Liver (tissue), 9 donors: ENCODE data around the gene LMBRD1. TPM values are rescaled to one million over a fixed set of nuclear protein-coding genes. Genes with fewer than 3 reads are reported as not detected.
A peak's percentile ranks its signal among the peaks of the same experiment; 100 is the strongest.
"Not testable (repeated sequence)": the region's sequence is repeated elsewhere in the genome, so short reads cannot be mapped to it uniquely, and the experiment has no call there.

Experiments used
- DNase-seq: peaks from one replicate; pipeline ENCODE4 v3.0.0-alpha.2; 2017; ENCODE audit warnings: low spot score
- H3K27ac ChIP-seq, 2 donors: one replicate each; pipeline ENCODE4 v1.7.0; 2013; ENCODE audit warnings: inconsistent platforms in 2 of 2, low read length in 2 of 2, control low read depth in 1 of 2, low read depth in 1 of 2, mild to moderate bottlenecking in 1 of 2
- H3K27me3 ChIP-seq, 4 donors: one replicate each; pipeline versions ENCODE4 v1.6.1 to v1.7.0; 2013; ENCODE audit warnings: low read length in 3 of 4, inconsistent platforms in 1 of 4, mild to moderate bottlenecking in 1 of 4, moderate library complexity in 1 of 4; ENCODE audit not compliant: control insufficient read depth in 4 of 4, insufficient read depth in 4 of 4
- H3K36me3 ChIP-seq, 4 donors: one replicate each; pipeline versions ENCODE4 v1.6.1 to v1.7.0; 2013; ENCODE audit warnings: low read length in 3 of 4, mild to moderate bottlenecking in 3 of 4, low read depth in 1 of 4, moderate library complexity in 1 of 4; ENCODE audit not compliant: control insufficient read depth in 4 of 4, insufficient read depth in 3 of 4
- H3K4me1 ChIP-seq, 4 donors: one replicate each; pipeline versions ENCODE4 v1.6.1 to v1.7.0; 2013; ENCODE audit warnings: low read length in 3 of 4, mild to moderate bottlenecking in 3 of 4, moderate library complexity in 1 of 4; ENCODE audit not compliant: control insufficient read depth in 4 of 4, insufficient read depth in 4 of 4
- H3K4me3 ChIP-seq, 3 donors: one replicate each; pipeline versions ENCODE4 v1.6.1 to v1.7.0; 2013; ENCODE audit warnings: low read length in 3 of 3, control low read depth in 1 of 3, low read depth in 1 of 3, mild to moderate bottlenecking in 1 of 3
- H3K9ac ChIP-seq, 2 donors: one replicate each; pipeline ENCODE4 v1.7.0; 2013; ENCODE audit warnings: low read length in 2 of 2, mild to moderate bottlenecking in 2 of 2, moderate library complexity in 2 of 2, control low read depth in 1 of 2, low read depth in 1 of 2
- H3K9me3 ChIP-seq, 4 donors: one replicate each; pipeline versions ENCODE4 v1.6.1 to v1.7.0; 2013; ENCODE audit warnings: low read length in 3 of 4; ENCODE audit not compliant: control insufficient read depth in 4 of 4
- CTCF ChIP-seq: fragments of 150-350 bp; IDR thresholded peaks from 2 replicates; pipeline ENCODE4 v1.5.1; 2017; ENCODE audit warnings: improper control_type of control experiment, low read depth, low read length; ENCODE audit not compliant: missing input control
- GABPA ChIP-seq, 2 donors: IDR thresholded peaks in 1 of 2; conservative IDR thresholded peaks in 1 of 2; 2 replicates each; pipeline ENCODE4 v1.6.1; 2016; ENCODE audit warnings: antibody characterized with exemption in 2 of 2, mild to moderate bottlenecking in 1 of 2, moderate library complexity in 1 of 2
- HNF4A ChIP-seq, 2 donors: conservative IDR thresholded peaks; 2 replicates each; pipeline ENCODE4 v1.6.1; 2016; ENCODE audit warnings: antibody characterized with exemption in 2 of 2, mild to moderate bottlenecking in 2 of 2
- HNF4G ChIP-seq: IDR thresholded peaks from 2 replicates; pipeline ENCODE4 v1.6.1; 2016; ENCODE audit warnings: antibody characterized with exemption
- JUND ChIP-seq, 2 donors: IDR thresholded peaks; 2 replicates each; pipeline ENCODE4 v1.6.1; 2016; ENCODE audit warnings: antibody characterized with exemption in 2 of 2
- MAX ChIP-seq: IDR thresholded peaks from 2 replicates; pipeline ENCODE4 v1.6.1; 2016; ENCODE audit warnings: antibody characterized with exemption
- NR2F2 ChIP-seq: IDR thresholded peaks from 2 replicates; pipeline ENCODE4 v1.6.1; 2016; ENCODE audit warnings: antibody characterized with exemption
- RAD21 ChIP-seq, 2 donors: IDR thresholded peaks; 2 replicates each; pipeline ENCODE4 v1.6.1; 2016; ENCODE audit warnings: antibody characterized with exemption in 2 of 2, mild to moderate bottlenecking in 2 of 2
- RXRA ChIP-seq, 2 donors: IDR thresholded peaks; 2 replicates each; pipeline ENCODE4 v1.6.1; 2017 to 2018; ENCODE audit warnings: antibody characterized with exemption in 2 of 2, mild to moderate bottlenecking in 1 of 2
- SP1 ChIP-seq: IDR thresholded peaks from 2 replicates; pipeline ENCODE4 v1.6.1; 2018; ENCODE audit warnings: antibody characterized with exemption, mild to moderate bottlenecking
- TAF1 ChIP-seq: conservative IDR thresholded peaks from 2 replicates; pipeline ENCODE4 v1.6.1; 2016; ENCODE audit warnings: antibody characterized with exemption, mild to moderate bottlenecking
- ZBTB33 ChIP-seq: IDR thresholded peaks from 2 replicates; pipeline ENCODE4 v1.6.1; 2016; ENCODE audit warnings: antibody characterized with exemption
- WGBS: extraction: QIAGEN DNeasy Blood & Tissue Kit; methylation state at CpG from one replicate; pipeline ENCODE4 v1.1.7; 2013; 5-methylcytosine and 5-hydroxymethylcytosine counted together
- polyA plus RNA-seq, 2 donors: library from polyadenylated mRNA; stranded (reverse) in 1 of 2; unstranded in 1 of 2; fragments of 200-250 nt in 1 of 2; fragments of >200 nt in 1 of 2; fragmentation: Nextera tagmentation in 1 of 2; extraction: Ambion mirVana in 1 of 2; gene quantifications; one replicate each; pipeline versions ENCODE4 v1.2.1 to v1.2.3, GENCODE V29; 2013 to 2015
- total RNA-seq, 2 donors: library from RNA; depleted of rRNA; stranded (reverse); fragments of >200 nt; gene quantifications; one replicate each; pipeline ENCODE4 v1.2.3, GENCODE V29; 2014
- donor health status: healthy.
- donor health status: healthy.
- donor health status: healthy.
- donor health status: healthy.
- donor health status: healthy.

Gene LMBRD1
- total and polyA plus RNA-seq, 4 donors, result 33.2 to 54.5 (median 43.3) TPM

- Histone ChIP-seq H3K4me3 (no peak overlapping the region), H3K4me1 (peaks cover 15 to 42% (median 37%) of the 10 kb centered on the region in 4 donors), H3K9ac (peak overlapping the region in 1 of 2 donors; percentile 24), H3K27ac (peak overlapping the region; percentile 77 to 89), H3K9me3 (no peaks in the 10 kb centered on the region), H3K36me3 (peaks cover 0 to 5% (median 2%) of the 10 kb centered on the region in 4 donors), H3K27me3 (no peaks in the 10 kb centered on the region)
- TF ChIP-seq MAX, result no peak
- no peak for DNase-seq
- WGBS, result 35% methylated on average over 2 of the region's 2 CpGs
Observed at GRCh38 chr6:69791065-69791471, 5.7 kb downstream of the LMBRD1 start.

- H3K9me3 ChIP-seq, result no peaks in the 10 kb centered on the region
- no peaks in the 10 kb centered on the region for H3K27me3 ChIP-seq
- peaks cover 18 to 47% (median 40%) of the 10 kb centered on the region in 4 donors for H3K4me1 ChIP-seq
- H3K4me3 ChIP-seq, result no peak overlapping the region
- TF ChIP-seq MAX (no peak), CTCF (no peak), RXRA (IDR thresholded peaks at IDR 0.05) (peak in 1 of 2 donors; percentile 14), TAF1 (no peak), NR2F2 (no peak), GABPA (IDR thresholded peaks at IDR 0.05 in 1 of 2, conservative IDR thresholded peaks at IDR 0.05 in 1 of 2) (no peak), HNF4A (conservative IDR thresholded peaks at IDR 0.05) (peak in 1 of 2 donors; percentile 25)
- WGBS, result 58% methylated on average over 2 of the region's 2 CpGs
- no peak for DNase-seq
- no peak overlapping the region for H3K9ac ChIP-seq
- H3K36me3 ChIP-seq, result peaks cover 0 to 5% (median 2%) of the 10 kb centered on the region in 4 donors
- peak overlapping the region; percentile 77 to 89 for H3K27ac ChIP-seq
Observed at GRCh38 chr6:69790629-69791028, 6.2 kb downstream of the LMBRD1 start.

GRCh38 chr6:69789578-69789977, 7.2 kb downstream of the LMBRD1 start:
- 79% methylated on average over 1 of the region's 1 CpG for WGBS
- DNase-seq, result no peak
- peaks cover 0 to 5% (median 2%) of the 10 kb centered on the region in 4 donors for H3K36me3 ChIP-seq
- no peak overlapping the region for H3K9ac ChIP-seq
- TF ChIP-seq CTCF, result no peak
- no peak for TF ChIP-seq SP1
- no peak for TF ChIP-seq ZBTB33
- no peak for TF ChIP-seq RXRA (IDR thresholded peaks at IDR 0.05)
- no peak for TF ChIP-seq HNF4G
- no peak for TF ChIP-seq RAD21 (IDR thresholded peaks at IDR 0.05)
- TF ChIP-seq JUND (IDR thresholded peaks at IDR 0.05), result no peak
- TF ChIP-seq MAX, result no peak
- no peak overlapping the region for H3K27ac ChIP-seq
- H3K4me3 ChIP-seq, result no peak overlapping the region
- no peaks in the 10 kb centered on the region for H3K27me3 ChIP-seq
- no peaks in the 10 kb centered on the region for H3K9me3 ChIP-seq
- peaks cover 14 to 53% (median 39%) of the 10 kb centered on the region in 4 donors for H3K4me1 ChIP-seq

GRCh38 chr6:69787436-69787835, 9.4 kb downstream of the LMBRD1 start:
- not testable (repeated sequence) for H3K27me3 ChIP-seq

More at GRCh38 chr6:69787436-69787835, 9.4 kb downstream of the LMBRD1 start:
- H3K36me3 ChIP-seq, H3K4me3 ChIP-seq, H3K27ac ChIP-seq, H3K9ac ChIP-seq, DNase-seq, H3K9me3 ChIP-seq: not testable (repeated sequence)
- peaks cover 14 to 48% (median 33%) of the 10 kb centered on the region in 4 donors for H3K4me1 ChIP-seq
- WGBS, result 95% methylated on average over 5 of the region's 5 CpGs
